Activated CD4-positive, alpha-beta T cell treated with anti-CD3 and anti-CD28 coated beads, Interleukin-2, amount 50 U/mL, for 48 hours (primary cell): ENCODE data around the gene EML4.
"Not testable (repeated sequence)": the region's sequence is repeated elsewhere in the genome, so short reads cannot be mapped to it uniquely, and the experiment has no call there.

Experiments used
- DNase-seq, 2 experiments: peaks; one replicate each; pipeline ENCODE4 v3.0.0-alpha.2; 2020

The EML4 gene

GRCh38 chr2:42173467-42173866 is 4.3 kb downstream of the EML4 start:
- not testable (repeated sequence) for DNase-seq

- no peak for DNase-seq
Observed at GRCh38 chr2:42176992-42177738, 8.0 kb downstream of the EML4 start.

GRCh38 chr2:42178335-42178734 is 9.2 kb downstream of the EML4 start:
- DNase-seq, result no peak

- DNase-seq, result no peak
Observed at GRCh38 chr2:42180300-42180699, 11.1 kb downstream of the EML4 start.

GRCh38 chr2:42182654-42183308 is 13.6 kb downstream of the EML4 start:
- no peak for DNase-seq

GRCh38 chr2:42183775-42184174 is 14.6 kb downstream of the EML4 start:
- no peak for DNase-seq

GRCh38 chr2:42184346-42184745 is 15.2 kb downstream of the EML4 start:
- DNase-seq, result no peak

GRCh38 chr2:42185220-42185921 is 16.2 kb downstream of the EML4 start:
- DNase-seq, result no peak

GRCh38 chr2:42186366-42186765 is 17.2 kb downstream of the EML4 start:
- no peak for DNase-seq

- DNase-seq, result no peak
Observed at GRCh38 chr2:42186945-42187632, 17.9 kb downstream of the EML4 start.

GRCh38 chr2:42187886-42188285 is 18.7 kb downstream of the EML4 start:
- DNase-seq, result no peak

- no peak for DNase-seq
Observed at GRCh38 chr2:42189235-42189566, 20.0 kb downstream of the EML4 start.

GRCh38 chr2:42190191-42190590 is 21.0 kb downstream of the EML4 start:
- DNase-seq, result no peak

- no peak for DNase-seq
Observed at GRCh38 chr2:42191285-42192009, 22.3 kb downstream of the EML4 start.

GRCh38 chr2:42192010-42192373 is 22.8 kb downstream of the EML4 start:
- DNase-seq, result no peak

- DNase-seq, result no peak
Observed at GRCh38 chr2:42192652-42193566, 23.8 kb downstream of the EML4 start.

GRCh38 chr2:42193722-42194187 is 24.6 kb downstream of the EML4 start:
- DNase-seq, result no peak

- no peak for DNase-seq
Observed at GRCh38 chr2:42194428-42194827, 25.3 kb downstream of the EML4 start.

- DNase-seq, result no peak
Observed at GRCh38 chr2:42195559-42195958, 26.4 kb downstream of the EML4 start.

GRCh38 chr2:42196070-42196402 is 26.9 kb downstream of the EML4 start:
- no peak for DNase-seq

- peak; percentile 21 to 39 for DNase-seq
Observed at GRCh38 chr2:42196403-42197267, 27.5 kb downstream of the EML4 start.
